HCT116 (cell line): Measurements from ENCODE around the gene BMP4. TPM values are rescaled to one million over a fixed set of nuclear protein-coding genes. Genes with fewer than 3 reads are reported as not detected.

Source experiments
- ATAC-seq: fragments of 200-7000 bp; cut with Tn5 transposase; 2 replicates; pipeline ENCODE4 v1.9.1; 2020; ENCODE audit warnings: mild to moderate bottlenecking, moderate library complexity
- BruUV-seq: library from RNA; stranded (reverse); fragments of 400-500 nt; replicated peaks from 2 replicates; lab custom pipeline; 2021; lab: Mats Ljungman, UMichigan
- CTCF ChIA-PET: fragments of 300-600 bp; sonication (Branson Sonifier 250); formaldehyde crosslinking; loops from one replicate; lab custom pipeline; 2021; ENCODE audit warnings: antibody characterized with exemption; lab: Charles Lee
- POLR2A ChIA-PET: fragments of 300-600, 350-600 bp; sonication (Branson Sonifier 250); formaldehyde crosslinking; loops from one replicate; lab custom pipeline; 2021; ENCODE audit warnings: antibody characterized with exemption; lab: Charles Lee
- RAD21 ChIA-PET, 2 experiments: fragments of 300-600 bp; sonication (Branson Sonifier 250); formaldehyde crosslinking; loops; one replicate each; lab custom pipeline; 2023; ENCODE audit warnings: low total read pairs in 2 of 2; ENCODE audit not compliant: uncharacterized antibody in 2 of 2, unreplicated experiment in 2 of 2, low non-redundant PET in 1 of 2; lab: Charles Lee
- DNase-seq: peaks from one replicate; pipeline ENCODE4 v3.0.0-alpha.2; 2010; ENCODE audit warnings: low read depth, low spot score
- H2AFZ ChIP-seq: fragments of 200-600 bp; shearing (Covaris generic), sonication (generic); 2 replicates; pipeline ENCODE4 v1.6.1; 2017; ENCODE audit warnings: low read depth, mixed run types, mixed read lengths, antibody characterized with exemption, low read length; ENCODE audit not compliant: poor library complexity, severe bottlenecking
- H3K27ac ChIP-seq: 2 replicates; pipeline ENCODE4 v1.5.1; 2012; ENCODE audit warnings: low read depth, low read length
- H3K27me3 ChIP-seq: fragments of 200-600 bp; sonication (generic); 2 replicates; pipeline ENCODE4 v1.6.1; 2016; ENCODE audit warnings: mixed run types, low read length, mixed read lengths; ENCODE audit not compliant: insufficient read depth
- H3K36me3 ChIP-seq, 2 experiments: fragments of 200-500 bp in 1 of 2; fragments of 200-600 bp in 1 of 2; sonication (Bioruptor generic) in 1 of 2; sonication (generic) in 1 of 2; 2 replicates each; pipeline versions ENCODE4 v1.5.1 to v1.6.1; 2014 to 2016; ENCODE audit warnings: low read length in 2 of 2, inconsistent platforms in 1 of 2, mixed read lengths in 1 of 2, mixed run types in 1 of 2; ENCODE audit not compliant: insufficient read depth in 2 of 2, control insufficient read depth in 1 of 2
- H3K4me1 ChIP-seq, 2 experiments: fragments of 200-600 bp in 1 of 2; sonication (generic) in 1 of 2; 2 replicates each; pipeline versions ENCODE4 v1.5.1 to v1.6.1; 2012 to 2017; ENCODE audit warnings: low read length in 2 of 2, inconsistent platforms in 1 of 2, mild to moderate bottlenecking in 1 of 2, mixed read lengths in 1 of 2, mixed run types in 1 of 2, moderate library complexity in 1 of 2; ENCODE audit not compliant: insufficient read depth in 2 of 2, control insufficient read depth in 1 of 2
- H3K4me2 ChIP-seq: fragments of 200-600 bp; sonication (generic); 2 replicates; pipeline ENCODE4 v1.6.1; 2017; ENCODE audit warnings: mixed run types, low read length, mixed read lengths
- H3K4me3 ChIP-seq, 2 experiments: fragments of 200-600 bp in 1 of 2; sonication (generic) in 1 of 2; replicated peaks in 1 of 2; 2 replicates each; pipeline ENCODE4 v1.5.1; 2011 to 2016; ENCODE audit warnings: low read length in 2 of 2, control low read depth in 1 of 2, low read depth in 1 of 2, mild to moderate bottlenecking in 1 of 2, mixed read lengths in 1 of 2, mixed run types in 1 of 2
- H3K79me2 ChIP-seq: fragments of 200-600 bp; sonication (generic); 2 replicates; pipeline ENCODE4 v1.6.1; 2017; ENCODE audit warnings: mild to moderate bottlenecking, mixed run types, low read length, moderate library complexity, mixed read lengths; ENCODE audit not compliant: insufficient read depth
- H3K9ac ChIP-seq: fragments of 200-600 bp; sonication (generic); 2 replicates; pipeline ENCODE4 v1.6.1; 2016; ENCODE audit warnings: low read length, mixed read lengths
- H3K9me2 ChIP-seq: fragments of 200-600 bp; sonication (generic), shearing (Covaris generic); 2 replicates; pipeline ENCODE4 v1.6.1; 2017; ENCODE audit warnings: mixed run types, mild to moderate bottlenecking, moderate library complexity; ENCODE audit not compliant: insufficient read depth
- H3K9me3 ChIP-seq, 2 experiments: fragments of 200-500 bp in 1 of 2; fragments of 200-600 bp in 1 of 2; sonication (Bioruptor generic) in 1 of 2; sonication (generic) in 1 of 2; 2 replicates each; pipeline ENCODE4 v1.6.1; 2014 to 2017; ENCODE audit warnings: low read length in 2 of 2, mixed read lengths in 2 of 2, inconsistent platforms in 1 of 2, low read depth in 1 of 2, mild to moderate bottlenecking in 1 of 2, mixed run types in 1 of 2, moderate library complexity in 1 of 2; ENCODE audit not compliant: control insufficient read depth in 1 of 2, insufficient read depth in 1 of 2
- H4K20me1 ChIP-seq: fragments of 200-600 bp; sonication (generic), shearing (Covaris generic); 2 replicates; pipeline ENCODE4 v1.6.1; 2017; ENCODE audit warnings: mixed run types, mild to moderate bottlenecking, moderate library complexity; ENCODE audit not compliant: insufficient read depth
- CBX3 ChIP-seq: IDR thresholded peaks from 2 replicates; pipeline ENCODE4 v1.6.1; 2012; ENCODE audit warnings: low read depth
- EGR1 ChIP-seq: IDR thresholded peaks from 2 replicates; pipeline ENCODE4 v1.6.1; 2012; ENCODE audit warnings: low read depth
- ELF1 ChIP-seq: IDR thresholded peaks from 2 replicates; pipeline ENCODE4 v1.6.1; 2012; ENCODE audit warnings: low read depth, borderline replicate concordance
- EZH2 ChIP-seq: fragments of 200-600 bp; sonication (generic); IDR thresholded peaks from 2 replicates; pipeline ENCODE4 v1.6.1; 2017; ENCODE audit warnings: antibody characterized with exemption, mixed run types
- EZH2phosphoT487 ChIP-seq: fragments of 200-600 bp; IDR thresholded peaks from 2 replicates; pipeline ENCODE4 v1.6.1; 2018; ENCODE audit warnings: antibody characterized with exemption, borderline replicate concordance
- FOSL1 ChIP-seq: IDR thresholded peaks from 2 replicates; pipeline ENCODE4 v1.6.1; 2012; ENCODE audit warnings: low read depth
- JUND ChIP-seq: IDR thresholded peaks from 2 replicates; pipeline ENCODE4 v1.6.1; 2012
- MAX ChIP-seq: IDR thresholded peaks from 2 replicates; pipeline ENCODE4 v1.6.1; 2012
- POLR2A ChIP-seq: IDR thresholded peaks from 2 replicates; pipeline ENCODE4 v1.7.0; 2011; ENCODE audit warnings: borderline replicate concordance; ENCODE audit not compliant: insufficient read depth, insufficient read length; ENCODE audit errors: extremely low read depth
- POLR2AphosphoS5 ChIP-seq: IDR thresholded peaks from 2 replicates; pipeline ENCODE4 v1.6.1; 2011; ENCODE audit warnings: mild to moderate bottlenecking, low read depth, low read length, moderate library complexity
- RAD21 ChIP-seq: IDR thresholded peaks from 2 replicates; pipeline ENCODE4 v1.6.1; 2012; ENCODE audit warnings: low read depth, mild to moderate bottlenecking
- REST ChIP-seq: IDR thresholded peaks from 2 replicates; pipeline ENCODE4 v1.6.1; 2012; ENCODE audit warnings: low read depth
- SIN3A ChIP-seq: IDR thresholded peaks from 2 replicates; pipeline ENCODE4 v1.6.1; 2012; ENCODE audit warnings: low read depth
- SP1 ChIP-seq: IDR thresholded peaks from 2 replicates; pipeline ENCODE4 v1.6.1; 2012; ENCODE audit warnings: low read depth
- SRF ChIP-seq: IDR thresholded peaks from 2 replicates; pipeline ENCODE4 v1.6.1; 2012; ENCODE audit warnings: low read depth
- TCF7L2 ChIP-seq: IDR thresholded peaks from 2 replicates; pipeline ENCODE4 v1.7.0; 2011; ENCODE audit warnings: borderline replicate concordance, inconsistent platforms; ENCODE audit not compliant: insufficient read depth, insufficient read length; ENCODE audit errors: extremely low read depth
- YY1 ChIP-seq: IDR thresholded peaks from 2 replicates; pipeline ENCODE4 v1.6.1; 2011; ENCODE audit warnings: low read length, low read depth, moderate library complexity, mild to moderate bottlenecking; ENCODE audit not compliant: insufficient replicate concordance; ENCODE audit errors: extremely low read depth
- ZFX ChIP-seq: fragments of 450-650 bp; IDR thresholded peaks from 2 replicates; pipeline ENCODE4 v1.6.1; 2017
- ZNF274 ChIP-seq: fragments of 200-500 bp; sonication (Bioruptor generic); IDR thresholded peaks from 2 replicates; pipeline ENCODE4 v1.6.1; 2014; ENCODE audit warnings: mild to moderate bottlenecking, low read depth, low read length, inconsistent platforms
- intact Hi-C: fragments of 100-400 bp; cut with micrococcal nuclease; formaldehyde crosslinking; loops from 2 replicates; pipeline ENCODE4 v1.10.0; 2022
- total RNA-seq: library from RNA; stranded (reverse); gene quantifications from one replicate; pipeline ENCODE4 v1.2.1, GENCODE V29; 2021; ENCODE audit not compliant: unreplicated experiment

Gene BMP4
- total RNA-seq, 1 experiment from 2014 or later = 145 TPM

- Histone ChIP-seq H3K79me2 (peaks cover 40% of the 10 kb centered on the region), H3K4me3 (peak overlapping the region in 1 of 2 experiments; percentile 94; a peak in 2 of 4 replicates), H2AFZ (no peak overlapping the region), H4K20me1 (no peaks in the 10 kb centered on the region; the same call in 1 of the 2 replicates), H3K4me1 (peaks cover 17 to 29% of the 10 kb centered on the region in 2 experiments), H3K9me3 (no peaks in the 10 kb centered on the region), H3K9ac (peak overlapping the region; percentile 82), H3K27me3 (no peaks in the 10 kb centered on the region), H3K36me3 (peaks cover 4 to 7% of the 10 kb centered on the region in 2 experiments; a peak in 2 of 4 replicates), H3K9me2 (no peaks in the 10 kb centered on the region), H3K4me2 (peak overlapping the region; percentile 99)
- intact Hi-C loops = loop anchor here (2.0 kb wide), 1 partner anchor 217 kb away; no protein-coding TSS in a partner anchor
- no peak for DNase-seq
- ATAC-seq = no peak
- CTCF ChIA-PET = interaction anchor here (0.7 to 2.3 kb wide), 6 partner anchors 11 to 371 kb away, joined by 3 to 8 read pairs (median 4); no protein-coding TSS in a partner anchor
- TF ChIP-seq ELF1 (no peak), SIN3A (no peak), EGR1 (no peak), POLR2A (no peak), FOSL1 (no peak), YY1 (no peak), POLR2AphosphoS5 (no peak), EZH2 (no peak), REST (no peak), ZNF274 (no peak), MAX (no peak), SP1 (no peak), SRF (no peak), EZH2phosphoT487 (no peak), RAD21 (no peak), JUND (no peak), ZFX (no peak), CBX3 (no peak), TCF7L2 (no peak)
- TF ChIP-seq, all 23 proteins: peak for 0
- peak overlapping the region; percentile 98 for H3K27ac ChIP-seq
- RAD21 ChIA-PET = interaction anchor here in 1 of 2 experiments (0.5 kb wide), 1 partner anchor 417 kb away, joined by 3 read pairs; no protein-coding TSS in a partner anchor
- BruUV-seq = no TSS peak
- POLR2A ChIA-PET = interaction anchor here (1.6 to 1.7 kb wide), 2 partner anchors 11 to 16 kb away, joined by 6 read pairs; no protein-coding TSS in a partner anchor
Measured at GRCh38 chr14:53957739-53958138, 1.1 kb upstream of the BMP4 start.
